Natural killer cell (primary cell): ENCODE measurements around the gene GRID1. TPM values are rescaled to one million over a fixed set of nuclear protein-coding genes. Genes with fewer than 3 reads are reported as not detected.

Experiments used
- ATAC-seq, 3 donors: fragments of 150-1000 bp in 2 of 3; fragments of 200-7000 bp in 1 of 3; cut with Tn5 transposase; 1 replicate in 1 of 3; 2 replicates in 2 of 3; pipeline ENCODE4 v1.10.0; 2021; ENCODE audit warnings: mild to moderate bottlenecking in 2 of 3, moderate library complexity in 2 of 3
- DNase-seq, 2 donors: peaks; one replicate each; pipeline versions ENCODE4 v3.0.0 to v3.0.0-alpha.2; 2013 to 2021; ENCODE audit warnings: mixed read lengths in 1 of 2
- H3K27ac ChIP-seq: one replicate; pipeline ENCODE4 v1.5.1; 2013; ENCODE audit warnings: mild to moderate bottlenecking, low read length
- H3K27me3 ChIP-seq: one replicate; pipeline ENCODE4 v1.6.1; 2013; ENCODE audit warnings: low read length; ENCODE audit not compliant: control insufficient read depth, insufficient read depth
- H3K36me3 ChIP-seq: one replicate; pipeline ENCODE4 v1.6.1; 2013; ENCODE audit warnings: low read length; ENCODE audit not compliant: control insufficient read depth, insufficient read depth
- H3K4me1 ChIP-seq: one replicate; pipeline ENCODE4 v1.6.1; 2013; ENCODE audit warnings: low read length; ENCODE audit not compliant: control insufficient read depth, insufficient read depth
- H3K4me3 ChIP-seq: one replicate; pipeline ENCODE4 v1.5.1; 2013; ENCODE audit warnings: low read length
- H3K9me3 ChIP-seq: one replicate; pipeline ENCODE4 v1.6.1; 2013; ENCODE audit warnings: low read length; ENCODE audit not compliant: control insufficient read depth, insufficient read depth
- H3K27ac Mint-ChIP-seq, 2 donors: one replicate each; pipeline ENCODE4 v1.8.0; 2022; ENCODE audit warnings: mild to moderate bottlenecking in 2 of 2, mixed read lengths in 2 of 2, moderate library complexity in 1 of 2
- H3K27me3 Mint-ChIP-seq, 2 donors: one replicate each; pipeline ENCODE4 v1.8.0; 2022; ENCODE audit warnings: low read depth in 2 of 2, mixed read lengths in 2 of 2
- H3K36me3 Mint-ChIP-seq: one replicate; pipeline ENCODE4 v1.8.0; 2022; ENCODE audit warnings: mixed read lengths
- H3K4me1 Mint-ChIP-seq, 2 donors: one replicate each; pipeline ENCODE4 v1.8.0; 2022; ENCODE audit warnings: mixed read lengths in 2 of 2
- H3K4me3 Mint-ChIP-seq: one replicate; pipeline ENCODE4 v1.8.0; 2022; ENCODE audit warnings: mild to moderate bottlenecking, moderate library complexity, mixed read lengths
- H3K9me3 Mint-ChIP-seq, 2 donors: one replicate each; pipeline ENCODE4 v1.8.0; 2022; ENCODE audit warnings: mixed read lengths in 2 of 2
- WGBS: methylation state at CpG from one replicate; pipeline ENCODE4 v1.1.7; 2013; ENCODE audit warnings: missing lambda C conversion rate; ENCODE audit not compliant: insufficient coverage; 5-methylcytosine and 5-hydroxymethylcytosine counted together
- intact Hi-C: fragments of 100-400 bp; cut with micrococcal nuclease; formaldehyde crosslinking; loops from one replicate; pipeline ENCODE4 v1.14.2; 2022
- total RNA-seq, 4 donors: library from RNA; stranded (reverse); fragments of 120-200 nt in 1 of 4; gene quantifications; one replicate each; pipeline versions ENCODE4 v1.2.3 to v1.2.4, GENCODE V29; 2013 to 2022
- TF ChIP-seq, protein P1 (sequence below): fragments of 200-600 bp; IDR thresholded peaks from one replicate; pipeline ENCODE4 v1.8.0; 2022; ENCODE audit warnings: antibody characterized with exemption

GRID1 gene
- total RNA-seq, 3 donors from 2014 or later (not counting 1 experiment from before 2014, with no cell fraction given) = not detected

DNA sequence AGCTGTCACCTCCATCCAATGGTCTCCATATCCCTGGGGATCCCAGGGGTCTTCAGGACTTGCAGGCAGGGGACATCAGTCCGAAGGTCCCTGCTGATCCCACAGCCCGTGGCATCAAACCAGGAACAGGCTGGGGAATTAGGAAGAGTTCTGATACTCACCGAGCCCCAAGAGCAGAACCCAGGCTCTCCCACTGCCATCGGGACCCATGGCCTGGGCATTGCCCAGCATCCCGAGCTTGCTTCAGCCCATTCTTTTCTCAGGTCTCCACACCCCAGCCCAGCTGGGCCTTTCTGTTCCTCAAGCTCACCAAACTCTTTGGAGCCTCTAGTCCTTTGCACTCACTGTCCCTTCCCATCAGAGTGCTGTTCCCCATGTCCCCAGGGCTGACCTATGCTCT lies 280.9 kb downstream of the GRID1 start:
- H3K9me3 ChIP-seq = no peaks in the 10 kb centered on the region
- no peaks in the 10 kb centered on the region for H3K9me3 Mint-ChIP-seq
- no peak overlapping the region for H3K27ac ChIP-seq
- no peak overlapping the region for H3K27ac Mint-ChIP-seq
- no peak overlapping the region for H3K4me3 Mint-ChIP-seq
- TF ChIP-seq, protein P1, sequence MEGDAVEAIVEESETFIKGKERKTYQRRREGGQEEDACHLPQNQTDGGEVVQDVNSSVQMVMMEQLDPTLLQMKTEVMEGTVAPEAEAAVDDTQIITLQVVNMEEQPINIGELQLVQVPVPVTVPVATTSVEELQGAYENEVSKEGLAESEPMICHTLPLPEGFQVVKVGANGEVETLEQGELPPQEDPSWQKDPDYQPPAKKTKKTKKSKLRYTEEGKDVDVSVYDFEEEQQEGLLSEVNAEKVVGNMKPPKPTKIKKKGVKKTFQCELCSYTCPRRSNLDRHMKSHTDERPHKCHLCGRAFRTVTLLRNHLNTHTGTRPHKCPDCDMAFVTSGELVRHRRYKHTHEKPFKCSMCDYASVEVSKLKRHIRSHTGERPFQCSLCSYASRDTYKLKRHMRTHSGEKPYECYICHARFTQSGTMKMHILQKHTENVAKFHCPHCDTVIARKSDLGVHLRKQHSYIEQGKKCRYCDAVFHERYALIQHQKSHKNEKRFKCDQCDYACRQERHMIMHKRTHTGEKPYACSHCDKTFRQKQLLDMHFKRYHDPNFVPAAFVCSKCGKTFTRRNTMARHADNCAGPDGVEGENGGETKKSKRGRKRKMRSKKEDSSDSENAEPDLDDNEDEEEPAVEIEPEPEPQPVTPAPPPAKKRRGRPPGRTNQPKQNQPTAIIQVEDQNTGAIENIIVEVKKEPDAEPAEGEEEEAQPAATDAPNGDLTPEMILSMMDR = no peak
- H3K4me3 ChIP-seq = no peak overlapping the region
- no peaks in the 10 kb centered on the region for H3K4me1 Mint-ChIP-seq
- no peaks in the 10 kb centered on the region for H3K27me3 ChIP-seq
- intact Hi-C loops = no loop called here
- H3K36me3 ChIP-seq = no peaks in the 10 kb centered on the region
- no peaks in the 10 kb centered on the region for H3K4me1 ChIP-seq
- WGBS = 83% methylated on average over 5 of the region's 5 CpGs
- no peak for DNase-seq
- H3K27me3 Mint-ChIP-seq = peaks cover 8 to 15% of the 10 kb centered on the region in 2 donors
- ATAC-seq = no peak
- H3K36me3 Mint-ChIP-seq = no peaks in the 10 kb centered on the region

DNA sequence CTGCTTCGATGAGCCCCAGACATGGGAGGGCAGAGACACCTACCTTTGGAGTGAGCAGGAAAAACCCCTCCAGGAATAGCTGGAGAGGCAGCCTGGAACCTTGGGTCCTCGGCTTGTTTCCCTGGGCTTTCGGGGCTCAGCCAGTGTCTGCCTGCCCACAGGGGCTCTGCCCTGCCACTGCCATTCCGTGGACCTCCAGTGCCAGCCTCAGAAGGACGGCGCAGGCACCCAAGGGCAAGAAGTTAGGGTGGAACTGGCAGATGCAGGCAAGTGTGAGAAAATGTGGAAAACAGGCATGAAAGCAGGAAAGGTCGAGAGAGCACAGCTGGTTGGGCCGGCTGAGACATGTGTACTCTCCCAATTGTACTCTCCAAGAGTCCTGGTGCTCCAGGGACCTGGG lies 281.5 kb downstream of the GRID1 start:
- Histone ChIP-seq H3K4me1 (no peaks in the 10 kb centered on the region), H3K27ac (no peak overlapping the region), H3K27me3 (no peaks in the 10 kb centered on the region), H3K36me3 (no peaks in the 10 kb centered on the region), H3K4me3 (no peak overlapping the region), H3K9me3 (no peaks in the 10 kb centered on the region)
- WGBS = 78% methylated on average over 8 of the region's 8 CpGs
- H3K9me3 Mint-ChIP-seq = no peaks in the 10 kb centered on the region
- no peaks in the 10 kb centered on the region for H3K4me1 Mint-ChIP-seq
- H3K27ac Mint-ChIP-seq = no peak overlapping the region
- H3K27me3 Mint-ChIP-seq = peaks cover 8 to 11% of the 10 kb centered on the region in 2 donors
- ATAC-seq (no peak), DNase-seq (no peak)
- H3K4me3 Mint-ChIP-seq = no peak overlapping the region
- TF ChIP-seq, protein P1 = no peak
- no peaks in the 10 kb centered on the region for H3K36me3 Mint-ChIP-seq
- intact Hi-C loops = no loop called here

DNA sequence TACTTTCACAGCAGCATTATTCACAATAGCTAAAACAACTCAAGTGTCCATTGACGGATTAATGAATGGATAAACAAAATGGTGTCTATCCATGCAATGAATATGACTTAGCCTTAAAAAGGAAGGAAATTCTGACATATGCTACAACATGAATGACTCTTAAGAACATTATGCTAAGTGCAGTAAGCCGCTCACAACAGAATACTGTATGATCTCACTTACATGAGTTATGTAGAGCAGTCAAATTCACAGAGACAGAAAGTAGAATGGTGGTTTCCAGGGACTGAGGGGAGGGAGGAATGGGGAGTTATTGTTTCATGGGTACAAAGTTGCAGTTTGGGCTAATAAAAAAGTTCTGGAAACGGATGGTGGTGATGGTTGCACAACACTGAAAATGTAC lies 282.0 kb downstream of the GRID1 start:
- Histone ChIP-seq H3K4me1 (no peaks in the 10 kb centered on the region), H3K9me3 (no peaks in the 10 kb centered on the region), H3K27ac (no peak overlapping the region), H3K27me3 (no peaks in the 10 kb centered on the region), H3K36me3 (no peaks in the 10 kb centered on the region), H3K4me3 (no peak overlapping the region)
- Mint-ChIP-seq H3K27me3 (peaks cover 8 to 11% of the 10 kb centered on the region in 2 donors), H3K4me1 (no peaks in the 10 kb centered on the region), H3K9me3 (no peaks in the 10 kb centered on the region), H3K36me3 (no peaks in the 10 kb centered on the region), H3K27ac (no peak overlapping the region), H3K4me3 (no peak overlapping the region)
- ATAC-seq = no peak
- WGBS = 83% methylated on average over 2 of the region's 3 CpGs
- TF ChIP-seq, protein P1 = no peak
- no peak for DNase-seq
- intact Hi-C loops = no loop called here

DNA sequence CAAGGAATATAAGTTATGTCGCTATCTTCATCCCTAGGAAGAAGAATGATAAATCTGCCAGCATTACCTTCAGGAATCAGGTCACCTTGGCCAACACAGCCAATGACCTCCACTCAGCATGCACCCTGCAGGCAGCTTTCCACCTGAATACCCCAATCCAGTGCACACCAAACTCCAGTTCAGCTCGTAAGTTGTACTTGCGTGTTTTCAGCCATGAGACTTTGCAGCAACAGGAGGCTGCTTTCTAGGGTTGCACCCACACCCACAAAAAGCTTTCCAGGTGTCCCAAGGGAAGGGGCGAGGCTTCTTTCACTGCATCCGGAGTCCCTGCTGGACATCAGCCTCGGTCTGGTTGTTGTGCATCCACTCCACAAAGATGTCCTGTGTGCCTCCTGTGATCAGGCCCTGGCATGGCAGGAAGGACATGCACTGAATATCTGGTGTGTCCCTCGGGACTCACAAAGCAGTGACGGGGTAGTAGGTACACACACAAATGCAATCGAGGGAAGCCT lies 282.9 kb downstream of the GRID1 start:
- H3K36me3 Mint-ChIP-seq = no peaks in the 10 kb centered on the region
- intact Hi-C loops = no loop called here
- H3K4me1 Mint-ChIP-seq = no peaks in the 10 kb centered on the region
- TF ChIP-seq, protein P1 = no peak
- H3K4me3 Mint-ChIP-seq = no peak overlapping the region
- Histone ChIP-seq H3K27me3 (no peaks in the 10 kb centered on the region), H3K4me3 (no peak overlapping the region), H3K36me3 (no peaks in the 10 kb centered on the region), H3K27ac (no peak overlapping the region), H3K4me1 (no peaks in the 10 kb centered on the region), H3K9me3 (no peaks in the 10 kb centered on the region)
- 88% methylated on average over 9 of the region's 9 CpGs for WGBS
- no peaks in the 10 kb centered on the region for H3K9me3 Mint-ChIP-seq
- no peak for DNase-seq
- H3K27me3 Mint-ChIP-seq = peaks cover 8 to 11% of the 10 kb centered on the region in 2 donors
- ATAC-seq = no peak
- H3K27ac Mint-ChIP-seq = no peak overlapping the region
